ENCODE measurements around the gene NAALADL2. TPM values are rescaled to one million over a fixed set of nuclear protein-coding genes. Genes with fewer than 3 reads are reported as not detected.

Gene NAALADL2
- total and polyA plus RNA-seq, 2 donors = 0.68 to 4.9 TPM

DNA sequence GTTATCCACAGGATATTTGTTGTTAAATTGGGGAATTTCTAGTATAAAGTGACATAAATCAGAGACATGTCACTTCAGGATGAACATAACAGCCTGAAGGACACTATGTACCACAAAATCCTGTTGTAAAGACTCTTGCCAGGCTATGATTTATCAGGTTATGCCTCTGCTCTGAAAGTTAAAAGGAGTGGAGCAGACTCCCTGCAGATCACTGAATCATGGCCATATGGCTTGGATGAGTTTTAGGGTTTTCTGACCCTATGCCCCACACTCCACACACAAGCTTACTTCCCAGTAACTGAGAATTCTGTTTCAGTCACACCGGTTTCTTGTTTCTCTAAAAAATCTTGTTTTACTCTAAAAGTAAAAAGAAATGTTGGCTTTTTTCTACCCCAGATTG is 869.4 kb downstream of the NAALADL2 start:
- H3K27ac ChIP-seq (ENCODE audit: low read depth in 1 of 2, low read length in 1 of 2) = no peak overlapping the region
- no peaks in the 10 kb centered on the region for H3K4me1 ChIP-seq (ENCODE audit: control insufficient read depth in 2 of 2, insufficient read depth in 2 of 2, low read length in 2 of 2)
- no peaks in the 10 kb centered on the region for H3K36me3 ChIP-seq (ENCODE audit: control insufficient read depth in 2 of 2, insufficient read depth in 2 of 2, low read length in 1 of 2)
- no peak overlapping the region for H3K4me3 ChIP-seq (ENCODE audit: low read length in 2 of 2)
- H3K9me3 ChIP-seq (ENCODE audit: control insufficient read depth in 2 of 2, insufficient read depth in 1 of 2, low read length in 1 of 2) = no peaks in the 10 kb centered on the region
- H3K27me3 ChIP-seq (ENCODE audit: control insufficient read depth in 2 of 2, insufficient read depth in 1 of 2, low read length in 1 of 2) = no peaks in the 10 kb centered on the region
- 99% methylated on average over 1 of the region's 1 CpG for WGBS
- DNase-seq (ENCODE audit: low read depth in 6 of 9, low spot score in 9 of 9) = no peak

DNA sequence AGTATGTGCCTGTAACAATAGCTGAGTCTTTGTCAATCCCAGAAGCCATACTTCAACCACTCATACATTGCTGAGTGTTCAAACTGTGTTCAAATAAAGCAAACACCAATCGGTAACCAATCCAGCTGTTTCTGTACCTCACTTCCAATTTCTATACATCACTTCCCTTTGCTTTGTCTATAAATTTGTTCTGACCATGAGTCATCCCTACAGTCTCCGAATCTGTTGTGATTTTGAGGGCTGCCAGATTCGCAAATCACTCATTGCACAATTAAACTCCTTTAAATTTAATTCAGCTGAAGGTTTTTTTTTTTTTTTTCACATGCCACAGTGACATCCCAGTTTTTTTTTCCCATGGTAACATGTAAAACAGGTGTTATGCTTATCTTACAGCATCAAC is 870.3 kb downstream of the NAALADL2 start:
- no peak for DNase-seq (ENCODE audit: low read depth in 6 of 9, low spot score in 9 of 9)
- no peaks in the 10 kb centered on the region for H3K9me3 ChIP-seq (ENCODE audit: control insufficient read depth in 2 of 2, insufficient read depth in 1 of 2, low read length in 1 of 2)

DNA sequence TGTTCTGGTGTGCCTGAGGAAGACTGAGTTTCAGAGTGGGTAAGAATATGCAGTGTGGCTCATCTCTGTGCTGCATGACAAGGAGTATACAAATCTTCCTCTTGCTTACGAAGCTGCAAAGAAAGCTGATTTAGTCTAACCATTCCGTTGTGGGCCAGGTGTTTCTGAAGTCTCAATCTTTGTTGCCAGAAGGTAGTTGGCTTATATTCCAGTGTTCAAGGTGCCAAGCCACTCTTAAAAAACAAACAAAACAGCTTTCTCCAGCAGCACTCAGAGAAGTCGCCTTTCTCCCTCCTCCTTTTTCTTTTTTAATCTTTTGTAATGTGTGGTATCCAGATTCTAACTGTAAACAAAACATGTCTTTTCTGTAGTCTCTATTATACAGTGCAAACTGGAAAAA is 872.4 kb downstream of the NAALADL2 start:
- Histone ChIP-seq H3K27me3 (ENCODE audit: control insufficient read depth in 2 of 2, insufficient read depth in 1 of 2, low read length in 1 of 2) (no peaks in the 10 kb centered on the region), H3K4me1 (ENCODE audit: control insufficient read depth in 2 of 2, insufficient read depth in 2 of 2, low read length in 2 of 2) (no peaks in the 10 kb centered on the region), H3K9me3 (ENCODE audit: control insufficient read depth in 2 of 2, insufficient read depth in 1 of 2, low read length in 1 of 2) (no peaks in the 10 kb centered on the region), H3K27ac (ENCODE audit: low read depth in 1 of 2, low read length in 1 of 2) (no peak overlapping the region), H3K4me3 (ENCODE audit: low read length in 2 of 2) (no peak overlapping the region), H3K36me3 (ENCODE audit: control insufficient read depth in 2 of 2, insufficient read depth in 2 of 2, low read length in 1 of 2) (no peaks in the 10 kb centered on the region)
- 95% methylated on average over 3 of the region's 3 CpGs for WGBS
- DNase-seq (ENCODE audit: low read depth in 6 of 9, low spot score in 9 of 9) = no peak

More for the DNA sequence above, 870.3 kb downstream of the NAALADL2 start:
- no peak overlapping the region for H3K4me3 ChIP-seq (ENCODE audit: low read length in 2 of 2)
- WGBS = 97% methylated on average over 3 of the region's 3 CpGs
- H3K27ac ChIP-seq (ENCODE audit: low read depth in 1 of 2, low read length in 1 of 2) = no peak overlapping the region
- H3K27me3 ChIP-seq (ENCODE audit: control insufficient read depth in 2 of 2, insufficient read depth in 1 of 2, low read length in 1 of 2) = no peaks in the 10 kb centered on the region
- H3K4me1 ChIP-seq (ENCODE audit: control insufficient read depth in 2 of 2, insufficient read depth in 2 of 2, low read length in 2 of 2) = no peaks in the 10 kb centered on the region
- no peaks in the 10 kb centered on the region for H3K36me3 ChIP-seq (ENCODE audit: control insufficient read depth in 2 of 2, insufficient read depth in 2 of 2, low read length in 1 of 2)

DNA sequence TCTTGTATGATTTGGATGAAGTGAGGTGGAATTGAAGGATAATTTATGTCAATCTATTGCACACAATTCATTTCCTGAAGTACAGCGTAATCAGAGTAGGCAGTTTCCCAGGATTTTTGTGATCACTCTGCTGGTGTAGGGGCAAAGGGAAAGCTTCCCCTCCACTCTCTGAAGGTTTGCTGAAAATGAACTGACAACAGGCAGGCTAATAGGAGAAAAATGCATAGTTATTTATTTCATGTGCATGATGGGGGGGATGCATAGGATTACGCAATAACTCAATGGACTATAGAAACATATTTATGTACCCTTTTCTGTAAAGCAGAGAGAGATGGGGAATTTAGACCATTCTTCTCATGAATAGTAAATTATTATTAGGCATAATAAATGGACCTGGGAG is 872.9 kb downstream of the NAALADL2 start:
- Histone ChIP-seq H3K27me3 (ENCODE audit: control insufficient read depth in 2 of 2, insufficient read depth in 1 of 2, low read length in 1 of 2) (no peaks in the 10 kb centered on the region), H3K4me1 (ENCODE audit: control insufficient read depth in 2 of 2, insufficient read depth in 2 of 2, low read length in 2 of 2) (no peaks in the 10 kb centered on the region), H3K4me3 (ENCODE audit: low read length in 2 of 2) (no peak overlapping the region), H3K36me3 (ENCODE audit: control insufficient read depth in 2 of 2, insufficient read depth in 2 of 2, low read length in 1 of 2) (no peaks in the 10 kb centered on the region), H3K27ac (ENCODE audit: low read depth in 1 of 2, low read length in 1 of 2) (no peak overlapping the region), H3K9me3 (ENCODE audit: control insufficient read depth in 2 of 2, insufficient read depth in 1 of 2, low read length in 1 of 2) (no peaks in the 10 kb centered on the region)
- 95% methylated on average over 2 of the region's 2 CpGs for WGBS
- DNase-seq (ENCODE audit: low read depth in 6 of 9, low spot score in 9 of 9) = no peak

DNA sequence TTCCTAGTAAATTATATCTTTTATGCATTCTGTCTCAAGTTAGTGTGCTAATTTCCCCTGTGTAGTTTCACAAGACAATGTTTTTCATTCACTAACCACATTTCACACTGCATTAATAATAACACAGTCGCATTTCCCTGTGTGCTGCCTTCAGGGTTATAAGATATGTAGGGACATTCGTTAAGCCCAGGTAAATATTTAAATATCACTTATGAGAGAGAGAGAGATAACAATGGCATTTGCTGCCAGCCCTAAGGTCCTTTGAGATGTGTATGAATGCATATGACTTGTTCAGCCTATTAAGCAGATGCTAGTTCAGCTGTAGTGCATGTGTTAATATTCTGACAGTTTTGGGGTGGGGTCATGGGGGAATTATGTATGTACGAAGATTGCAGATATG is 876.7 kb downstream of the NAALADL2 start:
- Histone ChIP-seq H3K27ac (ENCODE audit: low read depth in 1 of 2, low read length in 1 of 2) (no peak overlapping the region), H3K4me3 (ENCODE audit: low read length in 2 of 2) (no peak overlapping the region), H3K4me1 (ENCODE audit: control insufficient read depth in 2 of 2, insufficient read depth in 2 of 2, low read length in 2 of 2) (no peaks in the 10 kb centered on the region), H3K27me3 (ENCODE audit: control insufficient read depth in 2 of 2, insufficient read depth in 1 of 2, low read length in 1 of 2) (no peaks in the 10 kb centered on the region), H3K36me3 (ENCODE audit: control insufficient read depth in 2 of 2, insufficient read depth in 2 of 2, low read length in 1 of 2) (no peaks in the 10 kb centered on the region), H3K9me3 (ENCODE audit: control insufficient read depth in 2 of 2, insufficient read depth in 1 of 2, low read length in 1 of 2) (no peaks in the 10 kb centered on the region)
- no peak for DNase-seq (ENCODE audit: low read depth in 6 of 9, low spot score in 9 of 9)
- WGBS = 95% methylated on average over 3 of the region's 3 CpGs

DNA sequence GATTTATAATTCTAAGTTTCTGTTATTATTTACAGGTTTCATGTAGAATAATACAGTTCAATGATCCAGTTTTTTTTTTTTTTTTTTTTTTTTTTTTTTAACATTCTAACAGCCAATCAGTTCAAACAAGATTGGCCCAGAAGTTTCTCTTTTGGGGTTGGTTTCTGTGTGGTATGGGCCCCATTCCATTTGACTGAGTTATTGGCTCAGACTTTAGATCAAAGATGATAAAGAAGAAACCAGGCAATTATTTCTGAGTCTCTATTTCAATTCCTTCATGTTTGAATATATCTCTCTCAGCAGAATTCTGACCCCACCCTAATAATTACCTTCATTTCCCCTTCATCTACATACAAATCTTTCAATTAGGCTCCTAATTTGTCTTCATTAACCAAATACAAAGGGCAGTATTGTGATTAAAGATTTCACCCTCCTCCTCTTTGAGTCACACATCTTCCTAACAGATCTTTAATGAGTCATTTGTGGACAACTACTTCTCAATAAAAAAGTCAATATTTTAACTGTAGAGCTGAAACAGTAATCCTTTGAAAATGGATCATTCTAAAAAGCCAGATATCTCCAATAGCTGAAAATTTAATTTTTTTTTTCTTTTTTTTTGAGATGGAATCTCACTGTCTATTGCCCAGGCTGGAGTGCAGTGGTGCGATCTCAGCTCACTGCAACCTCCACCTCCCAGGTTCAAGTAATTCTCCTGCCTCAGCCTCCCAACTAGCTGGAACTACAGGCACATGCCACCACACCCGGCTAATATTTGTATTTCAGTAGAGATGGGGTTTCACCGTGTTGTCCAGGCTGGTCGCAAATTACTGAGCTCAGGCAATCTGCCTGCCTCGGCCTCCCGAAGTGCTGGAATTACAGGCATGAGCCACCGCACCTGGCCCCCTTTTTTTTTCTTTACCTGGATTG is 878.8 kb downstream of the NAALADL2 start:
- Histone ChIP-seq H3K4me3 (ENCODE audit: low read length in 2 of 2) (no peak overlapping the region), H3K27ac (ENCODE audit: low read depth in 1 of 2, low read length in 1 of 2) (no peak overlapping the region), H3K27me3 (ENCODE audit: control insufficient read depth in 2 of 2, insufficient read depth in 1 of 2, low read length in 1 of 2) (no peaks in the 10 kb centered on the region), H3K4me1 (ENCODE audit: control insufficient read depth in 2 of 2, insufficient read depth in 2 of 2, low read length in 2 of 2) (no peaks in the 10 kb centered on the region), H3K9me3 (ENCODE audit: control insufficient read depth in 2 of 2, insufficient read depth in 1 of 2, low read length in 1 of 2) (no peaks in the 10 kb centered on the region), H3K36me3 (ENCODE audit: control insufficient read depth in 2 of 2, insufficient read depth in 2 of 2, low read length in 1 of 2) (no peaks in the 10 kb centered on the region)
- 96% methylated on average over 7 of the region's 7 CpGs for WGBS
- no peak for DNase-seq (ENCODE audit: low read depth in 6 of 9, low spot score in 9 of 9)

DNA sequence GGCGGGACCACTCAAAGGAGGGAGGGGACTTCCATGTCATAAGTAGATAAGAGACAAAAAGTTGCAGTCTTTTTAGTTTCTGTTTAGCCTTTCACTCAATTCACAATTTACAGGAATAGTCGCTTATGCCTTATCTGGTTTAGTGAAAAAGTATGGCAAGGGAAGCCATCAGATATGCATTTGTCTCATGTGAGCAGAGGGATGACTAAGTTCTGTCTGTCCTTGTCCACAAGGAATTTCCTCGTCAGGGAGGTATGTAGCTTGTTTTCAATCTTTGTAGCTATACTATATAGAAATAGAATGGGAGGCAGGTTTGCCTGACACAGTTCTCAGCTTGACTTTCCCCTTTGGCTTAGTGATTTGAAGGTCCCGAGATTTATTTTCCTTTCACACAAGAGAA is 882.8 kb downstream of the NAALADL2 start:
- DNase-seq (ENCODE audit: low read depth in 6 of 9, low spot score in 9 of 9) = no peak
- no peaks in the 10 kb centered on the region for H3K9me3 ChIP-seq (ENCODE audit: control insufficient read depth in 2 of 2, insufficient read depth in 1 of 2, low read length in 1 of 2)
- WGBS = 95% methylated on average over 4 of the region's 4 CpGs
- H3K4me1 ChIP-seq (ENCODE audit: control insufficient read depth in 2 of 2, insufficient read depth in 2 of 2, low read length in 2 of 2) = no peaks in the 10 kb centered on the region
- H3K27ac ChIP-seq (ENCODE audit: low read depth in 1 of 2, low read length in 1 of 2) = no peak overlapping the region
- no peak overlapping the region for H3K4me3 ChIP-seq (ENCODE audit: low read length in 2 of 2)
- no peaks in the 10 kb centered on the region for H3K36me3 ChIP-seq (ENCODE audit: control insufficient read depth in 2 of 2, insufficient read depth in 2 of 2, low read length in 1 of 2)
- no peaks in the 10 kb centered on the region for H3K27me3 ChIP-seq (ENCODE audit: control insufficient read depth in 2 of 2, insufficient read depth in 1 of 2, low read length in 1 of 2)

DNA sequence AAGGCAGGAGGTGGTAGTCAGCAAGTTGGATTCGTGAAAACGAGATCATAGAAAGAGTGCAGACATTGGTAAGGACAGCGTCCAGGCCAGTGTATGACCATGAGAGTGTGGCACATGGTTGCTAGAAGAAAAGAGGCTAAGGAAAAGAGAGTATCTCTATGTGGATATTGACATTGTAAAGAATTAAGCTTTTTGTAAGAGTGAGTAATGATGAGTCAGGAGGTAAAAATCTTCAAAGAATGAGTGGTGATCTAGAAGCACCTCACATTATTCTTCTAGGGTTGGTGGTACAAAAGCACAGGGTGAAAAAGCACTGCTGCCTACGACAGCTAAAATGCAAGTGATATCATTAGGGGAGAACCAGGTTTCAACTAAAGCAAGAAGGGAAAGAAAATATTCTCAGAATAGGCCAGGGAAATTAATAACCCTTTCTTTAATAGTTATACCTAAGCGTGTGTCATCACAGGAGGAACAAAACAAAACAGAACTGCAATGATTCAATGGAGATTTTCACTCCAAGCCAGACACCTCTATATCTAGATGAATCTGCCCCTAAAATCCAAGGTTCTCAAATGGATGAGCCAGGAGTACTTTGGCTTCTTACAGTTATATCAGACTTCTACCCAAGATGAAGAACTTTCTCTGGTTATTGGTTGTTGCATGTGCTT is 884.7 kb downstream of the NAALADL2 start:
- no peaks in the 10 kb centered on the region for H3K9me3 ChIP-seq (ENCODE audit: control insufficient read depth in 2 of 2, insufficient read depth in 1 of 2, low read length in 1 of 2)
- WGBS = 94% methylated on average over 5 of the region's 5 CpGs

DNA sequence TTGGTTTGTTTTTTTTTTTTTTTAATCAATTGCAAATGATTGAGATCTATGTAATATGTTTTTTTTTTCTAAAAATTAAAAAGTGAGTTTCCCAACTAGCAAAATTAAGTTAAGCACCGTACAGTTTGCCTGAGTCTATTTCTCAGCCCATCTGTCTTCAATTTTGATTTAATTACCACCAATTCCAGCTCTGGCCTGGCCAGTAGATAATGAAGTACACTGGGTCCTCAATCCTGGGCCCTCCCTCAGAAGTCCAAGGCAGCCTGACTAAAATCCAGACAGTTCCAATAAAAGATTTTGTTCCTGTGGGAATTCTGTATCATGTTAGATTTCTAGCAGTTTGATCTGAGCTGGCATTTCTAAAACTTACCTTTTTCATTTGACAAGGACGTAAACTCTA is 887.2 kb downstream of the NAALADL2 start:
- H3K27ac ChIP-seq (ENCODE audit: low read depth in 1 of 2, low read length in 1 of 2) = no peak overlapping the region
- no peaks in the 10 kb centered on the region for H3K36me3 ChIP-seq (ENCODE audit: control insufficient read depth in 2 of 2, insufficient read depth in 2 of 2, low read length in 1 of 2)
- H3K4me1 ChIP-seq (ENCODE audit: control insufficient read depth in 2 of 2, insufficient read depth in 2 of 2, low read length in 2 of 2) = no peaks in the 10 kb centered on the region
- no peak for DNase-seq (ENCODE audit: low read depth in 6 of 9, low spot score in 9 of 9)
- H3K9me3 ChIP-seq (ENCODE audit: control insufficient read depth in 2 of 2, insufficient read depth in 1 of 2, low read length in 1 of 2) = no peaks in the 10 kb centered on the region
- H3K27me3 ChIP-seq (ENCODE audit: control insufficient read depth in 2 of 2, insufficient read depth in 1 of 2, low read length in 1 of 2) = no peaks in the 10 kb centered on the region
- WGBS = 95% methylated on average over 2 of the region's 2 CpGs
- H3K4me3 ChIP-seq (ENCODE audit: low read length in 2 of 2) = no peak overlapping the region

More for the DNA sequence above, 884.7 kb downstream of the NAALADL2 start:
- Histone ChIP-seq H3K4me1 (ENCODE audit: control insufficient read depth in 2 of 2, insufficient read depth in 2 of 2, low read length in 2 of 2) (no peaks in the 10 kb centered on the region), H3K27me3 (ENCODE audit: control insufficient read depth in 2 of 2, insufficient read depth in 1 of 2, low read length in 1 of 2) (no peaks in the 10 kb centered on the region), H3K4me3 (ENCODE audit: low read length in 2 of 2) (no peak overlapping the region), H3K27ac (ENCODE audit: low read depth in 1 of 2, low read length in 1 of 2) (no peak overlapping the region), H3K36me3 (ENCODE audit: control insufficient read depth in 2 of 2, insufficient read depth in 2 of 2, low read length in 1 of 2) (no peaks in the 10 kb centered on the region)
- no peak for DNase-seq (ENCODE audit: low read depth in 6 of 9, low spot score in 9 of 9)

Measured in thymus (tissue), 11 donors.